Measurements from ENCODE around the gene WDPCP. TPM values are rescaled to one million over a fixed set of nuclear protein-coding genes. Genes with fewer than 3 reads are reported as not detected.

The WDPCP gene
- polyA plus RNA-seq, 1 of the 3 experiments (the other 2 are of a cell fraction) = 3.1 TPM

DNA sequence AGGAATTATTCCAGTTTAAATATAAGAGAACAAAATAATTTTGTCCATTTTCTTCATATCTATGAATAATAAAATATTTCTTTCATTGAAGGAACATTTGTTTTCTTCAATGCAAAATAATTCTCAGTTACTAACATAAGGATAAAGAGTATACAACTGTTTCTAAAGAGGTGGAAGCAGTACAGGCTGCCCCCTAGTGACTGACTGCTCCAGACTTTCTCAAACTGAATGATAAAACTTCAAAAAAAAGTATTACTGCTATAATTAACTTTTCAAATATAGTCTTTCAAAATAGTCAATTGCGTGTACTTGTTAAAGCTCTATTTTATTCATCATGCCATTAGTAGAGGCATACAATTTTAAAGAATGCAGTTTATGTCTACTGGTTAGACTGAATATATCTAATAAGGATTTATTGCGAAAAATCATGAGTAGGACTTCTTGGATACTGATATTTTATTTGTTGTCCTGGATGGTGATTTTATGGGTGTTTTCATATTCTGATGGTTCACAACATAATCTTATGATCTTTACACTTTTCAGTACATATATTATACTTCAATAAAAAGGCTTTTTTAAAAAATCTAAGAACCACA lies 100.1 kb downstream of the WDPCP start:
- H3K27me3 ChIP-seq (ENCODE audit: insufficient read depth) = no peaks in the 10 kb centered on the region
- no peak overlapping the region for H3K4me2 ChIP-seq
- peak; percentile 29 for DNase-seq
- no peaks in the 10 kb centered on the region for H3K9me3 ChIP-seq
- no peaks in the 10 kb centered on the region for H4K20me1 ChIP-seq (ENCODE audit: insufficient read depth)
- ChIA-PET CTCF (interaction anchor here (0.6 to 3.8 kb wide), 28 partner anchors 11 to 1031 kb away, joined by 3 to 34 read pairs (median 3); no protein-coding TSS in a partner anchor), POLR2A (no interaction called here)
- H3K4me3 ChIP-seq (ENCODE audit: low read depth in 2 of 2, low read length in 1 of 2) = no peak overlapping the region
- no peaks in the 10 kb centered on the region for H3F3A ChIP-seq (replicated peaks; ENCODE audit: insufficient read depth)
- H3K9me2 ChIP-seq = no peaks in the 10 kb centered on the region; the same call in 1 of the 2 replicates
- no peak for TF ChIP-seq POLR2AphosphoS5 (IDR thresholded peaks at IDR 0.05; ENCODE audit: low read depth, low read length)
- peak; percentile 44; the same call in 1 of the 2 replicates for TF ChIP-seq SMC3 (IDR thresholded peaks at IDR 0.05; ENCODE audit: low read depth, low read length)
- TF ChIP-seq, protein P1, sequence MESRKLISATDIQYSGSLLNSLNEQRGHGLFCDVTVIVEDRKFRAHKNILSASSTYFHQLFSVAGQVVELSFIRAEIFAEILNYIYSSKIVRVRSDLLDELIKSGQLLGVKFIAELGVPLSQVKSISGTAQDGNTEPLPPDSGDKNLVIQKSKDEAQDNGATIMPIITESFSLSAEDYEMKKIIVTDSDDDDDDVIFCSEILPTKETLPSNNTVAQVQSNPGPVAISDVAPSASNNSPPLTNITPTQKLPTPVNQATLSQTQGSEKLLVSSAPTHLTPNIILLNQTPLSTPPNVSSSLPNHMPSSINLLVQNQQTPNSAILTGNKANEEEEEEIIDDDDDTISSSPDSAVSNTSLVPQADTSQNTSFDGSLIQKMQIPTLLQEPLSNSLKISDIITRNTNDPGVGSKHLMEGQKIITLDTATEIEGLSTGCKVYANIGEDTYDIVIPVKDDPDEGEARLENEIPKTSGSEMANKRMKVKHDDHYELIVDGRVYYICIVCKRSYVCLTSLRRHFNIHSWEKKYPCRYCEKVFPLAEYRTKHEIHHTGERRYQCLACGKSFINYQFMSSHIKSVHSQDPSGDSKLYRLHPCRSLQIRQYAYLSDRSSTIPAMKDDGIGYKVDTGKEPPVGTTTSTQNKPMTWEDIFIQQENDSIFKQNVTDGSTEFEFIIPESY (IDR thresholded peaks at IDR 0.05; ENCODE audit: borderline replicate concordance, low read depth) = no peak
- TF ChIP-seq RAD21 (IDR thresholded peaks at IDR 0.05; ENCODE audit: low read length) = peak; percentile 72
- TF ChIP-seq YY1 (IDR thresholded peaks at IDR 0.05; ENCODE audit: low read depth) = no peak
- no peak for TF ChIP-seq RXRA (IDR thresholded peaks at IDR 0.05; ENCODE audit: borderline replicate concordance, low read depth)
- TF ChIP-seq, protein P2, sequence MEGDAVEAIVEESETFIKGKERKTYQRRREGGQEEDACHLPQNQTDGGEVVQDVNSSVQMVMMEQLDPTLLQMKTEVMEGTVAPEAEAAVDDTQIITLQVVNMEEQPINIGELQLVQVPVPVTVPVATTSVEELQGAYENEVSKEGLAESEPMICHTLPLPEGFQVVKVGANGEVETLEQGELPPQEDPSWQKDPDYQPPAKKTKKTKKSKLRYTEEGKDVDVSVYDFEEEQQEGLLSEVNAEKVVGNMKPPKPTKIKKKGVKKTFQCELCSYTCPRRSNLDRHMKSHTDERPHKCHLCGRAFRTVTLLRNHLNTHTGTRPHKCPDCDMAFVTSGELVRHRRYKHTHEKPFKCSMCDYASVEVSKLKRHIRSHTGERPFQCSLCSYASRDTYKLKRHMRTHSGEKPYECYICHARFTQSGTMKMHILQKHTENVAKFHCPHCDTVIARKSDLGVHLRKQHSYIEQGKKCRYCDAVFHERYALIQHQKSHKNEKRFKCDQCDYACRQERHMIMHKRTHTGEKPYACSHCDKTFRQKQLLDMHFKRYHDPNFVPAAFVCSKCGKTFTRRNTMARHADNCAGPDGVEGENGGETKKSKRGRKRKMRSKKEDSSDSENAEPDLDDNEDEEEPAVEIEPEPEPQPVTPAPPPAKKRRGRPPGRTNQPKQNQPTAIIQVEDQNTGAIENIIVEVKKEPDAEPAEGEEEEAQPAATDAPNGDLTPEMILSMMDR (IDR thresholded peaks at IDR 0.05) = peak; percentile 86
- WGBS (ENCODE audit: low lambda C conversion rate) = 59% methylated on average over 2 of the region's 2 CpGs
- H3K4me1 ChIP-seq (ENCODE audit: control insufficient read depth in 1 of 2, insufficient read depth in 2 of 2, low read depth in 1 of 2, low read length in 1 of 2) = no peaks in the 10 kb centered on the region
- H3K79me2 ChIP-seq (ENCODE audit: insufficient read depth) = no peaks in the 10 kb centered on the region
- no peak overlapping the region for H3K9ac ChIP-seq
- H3K27ac ChIP-seq (ENCODE audit: low read depth in 2 of 2, low read length in 1 of 2) = no peak overlapping the region
- peaks cover 4% of the 10 kb centered on the region in 2 experiments for H3K36me3 ChIP-seq (replicated peaks in 1 of 2; ENCODE audit: control insufficient read depth in 1 of 2, insufficient read depth in 2 of 2, low read length in 1 of 2)
- H2AFZ ChIP-seq (ENCODE audit: low read depth) = no peak overlapping the region

DNA sequence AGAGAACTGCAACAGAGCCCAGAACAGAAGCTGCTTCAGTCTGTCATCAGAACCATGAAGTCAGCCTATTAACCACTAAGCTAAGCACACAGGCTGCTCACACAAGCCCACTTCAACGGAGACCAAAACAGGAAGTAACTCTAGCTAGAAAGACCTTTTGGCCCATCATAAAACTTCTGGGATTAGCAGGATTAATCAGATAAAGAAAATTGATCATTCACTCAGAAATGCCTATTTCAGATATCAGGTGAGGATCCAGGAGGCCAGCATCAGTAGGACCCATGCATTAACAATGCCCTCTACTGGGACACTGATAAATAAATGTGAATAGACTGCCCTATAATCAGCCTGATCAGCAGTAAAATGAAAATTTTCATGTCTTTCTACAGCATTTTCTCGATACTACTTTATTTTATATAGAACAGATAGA lies 101.4 kb downstream of the WDPCP start:
- ChIA-PET POLR2A (no interaction called here), CTCF (interaction anchor here (0.6 to 3.8 kb wide), 15 partner anchors 9 to 1507 kb away, joined by 3 to 34 read pairs (median 4); no protein-coding TSS in a partner anchor)
- no peaks in the 10 kb centered on the region for H3F3A ChIP-seq (replicated peaks; ENCODE audit: insufficient read depth)
- no peak overlapping the region for H3K4me2 ChIP-seq
- no peak overlapping the region for H3K27ac ChIP-seq (ENCODE audit: low read depth in 2 of 2, low read length in 1 of 2)
- H2AFZ ChIP-seq (ENCODE audit: low read depth) = no peak overlapping the region
- H3K4me3 ChIP-seq (ENCODE audit: low read depth in 2 of 2, low read length in 1 of 2) = no peak overlapping the region
- H4K20me1 ChIP-seq (ENCODE audit: insufficient read depth) = no peaks in the 10 kb centered on the region
- H3K27me3 ChIP-seq (ENCODE audit: insufficient read depth) = no peaks in the 10 kb centered on the region
- no peak for DNase-seq
- no peaks in the 10 kb centered on the region for H3K9me3 ChIP-seq
- H3K9me2 ChIP-seq = no peaks in the 10 kb centered on the region; the same call in 1 of the 2 replicates
- no peaks in the 10 kb centered on the region for H3K4me1 ChIP-seq (ENCODE audit: control insufficient read depth in 1 of 2, insufficient read depth in 2 of 2, low read depth in 1 of 2, low read length in 1 of 2)
- 80% methylated on average over 2 of the region's 2 CpGs for WGBS (ENCODE audit: low lambda C conversion rate)
- H3K9ac ChIP-seq = no peak overlapping the region
- H3K79me2 ChIP-seq (ENCODE audit: insufficient read depth) = no peaks in the 10 kb centered on the region
- H3K36me3 ChIP-seq (replicated peaks in 1 of 2; ENCODE audit: control insufficient read depth in 1 of 2, insufficient read depth in 2 of 2, low read length in 1 of 2) = peaks cover 4% of the 10 kb centered on the region in 2 experiments
- TF ChIP-seq GABPA (IDR thresholded peaks at IDR 0.05; ENCODE audit: low read depth) (no peak), SMC3 (IDR thresholded peaks at IDR 0.05; ENCODE audit: low read depth, low read length) (no peak), MEF2A (IDR thresholded peaks at IDR 0.05; ENCODE audit: borderline replicate concordance, low read depth) (no peak), MXI1 (IDR thresholded peaks at IDR 0.05; ENCODE audit: low read depth, low read length) (no peak), RAD21 (IDR thresholded peaks at IDR 0.05; ENCODE audit: low read length) (peak; percentile 51; the same call in 1 of the 2 replicates), NRF1 (IDR thresholded peaks at IDR 0.05; ENCODE audit: low read depth, low read length) (no peak), FOXM1 (IDR thresholded peaks at IDR 0.05; ENCODE audit: low read depth) (no peak)
- TF ChIP-seq, protein P2 (IDR thresholded peaks at IDR 0.05) = peak; percentile 22
- TF ChIP-seq, protein P1 (IDR thresholded peaks at IDR 0.05; ENCODE audit: borderline replicate concordance, low read depth) = no peak
- TF ChIP-seq, protein P3, sequence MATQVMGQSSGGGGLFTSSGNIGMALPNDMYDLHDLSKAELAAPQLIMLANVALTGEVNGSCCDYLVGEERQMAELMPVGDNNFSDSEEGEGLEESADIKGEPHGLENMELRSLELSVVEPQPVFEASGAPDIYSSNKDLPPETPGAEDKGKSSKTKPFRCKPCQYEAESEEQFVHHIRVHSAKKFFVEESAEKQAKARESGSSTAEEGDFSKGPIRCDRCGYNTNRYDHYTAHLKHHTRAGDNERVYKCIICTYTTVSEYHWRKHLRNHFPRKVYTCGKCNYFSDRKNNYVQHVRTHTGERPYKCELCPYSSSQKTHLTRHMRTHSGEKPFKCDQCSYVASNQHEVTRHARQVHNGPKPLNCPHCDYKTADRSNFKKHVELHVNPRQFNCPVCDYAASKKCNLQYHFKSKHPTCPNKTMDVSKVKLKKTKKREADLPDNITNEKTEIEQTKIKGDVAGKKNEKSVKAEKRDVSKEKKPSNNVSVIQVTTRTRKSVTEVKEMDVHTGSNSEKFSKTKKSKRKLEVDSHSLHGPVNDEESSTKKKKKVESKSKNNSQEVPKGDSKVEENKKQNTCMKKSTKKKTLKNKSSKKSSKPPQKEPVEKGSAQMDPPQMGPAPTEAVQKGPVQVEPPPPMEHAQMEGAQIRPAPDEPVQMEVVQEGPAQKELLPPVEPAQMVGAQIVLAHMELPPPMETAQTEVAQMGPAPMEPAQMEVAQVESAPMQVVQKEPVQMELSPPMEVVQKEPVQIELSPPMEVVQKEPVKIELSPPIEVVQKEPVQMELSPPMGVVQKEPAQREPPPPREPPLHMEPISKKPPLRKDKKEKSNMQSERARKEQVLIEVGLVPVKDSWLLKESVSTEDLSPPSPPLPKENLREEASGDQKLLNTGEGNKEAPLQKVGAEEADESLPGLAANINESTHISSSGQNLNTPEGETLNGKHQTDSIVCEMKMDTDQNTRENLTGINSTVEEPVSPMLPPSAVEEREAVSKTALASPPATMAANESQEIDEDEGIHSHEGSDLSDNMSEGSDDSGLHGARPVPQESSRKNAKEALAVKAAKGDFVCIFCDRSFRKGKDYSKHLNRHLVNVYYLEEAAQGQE (IDR thresholded peaks at IDR 0.05; ENCODE audit: low read depth, low read length) = no peak
